Nucleus accumbens (tissue), 56 donors: ENCODE data around the gene PTPRN2.

Experiments
- DNase-seq, 56 donors: peaks; one replicate each; lab custom pipeline; 2025; lab: John Stamatoyannopoulos, UW

The PTPRN2 gene

GRCh38 chr7:157542068-157543021 lies 1045.3 kb downstream of the PTPRN2 start:
- no peak for DNase-seq

GRCh38 chr7:157541295-157542067 lies 1046.1 kb downstream of the PTPRN2 start:
- DNase-seq = no peak

GRCh38 chr7:157540606-157541294 lies 1046.9 kb downstream of the PTPRN2 start:
- no peak for DNase-seq

GRCh38 chr7:157540020-157540419 lies 1047.6 kb downstream of the PTPRN2 start:
- no peak for DNase-seq

- no peak for DNase-seq
Measured at GRCh38 chr7:157539521-157539920, 1048.1 kb downstream of the PTPRN2 start.

- DNase-seq = no peak
Measured at GRCh38 chr7:157538735-157539134, 1048.9 kb downstream of the PTPRN2 start.

GRCh38 chr7:157538321-157538720 lies 1049.3 kb downstream of the PTPRN2 start:
- no peak for DNase-seq

GRCh38 chr7:157537056-157537455 lies 1050.6 kb downstream of the PTPRN2 start:
- no peak for DNase-seq

GRCh38 chr7:157532068-157532467 lies 1055.6 kb downstream of the PTPRN2 start:
- no peak for DNase-seq

GRCh38 chr7:157529768-157530560 lies 1057.7 kb downstream of the PTPRN2 start:
- no peak for DNase-seq

GRCh38 chr7:157528785-157529341 lies 1058.8 kb downstream of the PTPRN2 start:
- DNase-seq = no peak

GRCh38 chr7:157527686-157528085 lies 1059.9 kb downstream of the PTPRN2 start:
- DNase-seq = no peak

- DNase-seq = no peak
Measured at GRCh38 chr7:157526913-157527634, 1060.5 kb downstream of the PTPRN2 start.

- no peak for DNase-seq
Measured at GRCh38 chr7:157526005-157526912, 1061.4 kb downstream of the PTPRN2 start.

- DNase-seq = no peak
Measured at GRCh38 chr7:157525491-157525915, 1062.1 kb downstream of the PTPRN2 start.

GRCh38 chr7:157524731-157525130 lies 1062.9 kb downstream of the PTPRN2 start:
- DNase-seq = no peak

GRCh38 chr7:157523766-157524421 lies 1063.7 kb downstream of the PTPRN2 start:
- no peak for DNase-seq
